Activated T-cell treated with anti-CD3 and anti-CD28 coated beads, Interleukin-2, amount 50 U/mL, for 72 hours (primary cell): ENCODE data around the gene DIS3L2. TPM values are rescaled to one million over a fixed set of nuclear protein-coding genes. Genes with fewer than 3 reads are reported as not detected.
"Not testable (repeated sequence)": the region's sequence is repeated elsewhere in the genome, so short reads cannot be mapped to it uniquely, and the experiment has no call there.

Experiments used
- ATAC-seq, 2 donors: fragments of 150-1000 bp; cut with Tn5 transposase; replicated peaks in 1 of 2; 2 replicates each; pipeline ENCODE4 v1.10.0; 2021; ENCODE audit warnings: moderate library complexity in 2 of 2, mild to moderate bottlenecking in 1 of 2
- DNase-seq, 2 donors: peaks; one replicate each; pipeline ENCODE4 v3.0.0; 2021 to 2022; ENCODE audit warnings: mixed read lengths in 1 of 2
- H3K27ac Mint-ChIP-seq: one replicate; pipeline ENCODE4 v1.8.0; 2022; ENCODE audit warnings: mild to moderate bottlenecking, moderate library complexity, mixed read lengths
- H3K27me3 Mint-ChIP-seq: one replicate; pipeline ENCODE4 v1.8.0; 2022; ENCODE audit warnings: low read depth, mixed read lengths
- H3K36me3 Mint-ChIP-seq, 2 donors: one replicate each; pipeline ENCODE4 v1.8.0; 2022; ENCODE audit warnings: mixed read lengths in 2 of 2, mild to moderate bottlenecking in 1 of 2; ENCODE audit not compliant: insufficient read depth in 2 of 2
- H3K4me1 Mint-ChIP-seq: one replicate; pipeline ENCODE4 v1.8.0; 2022; ENCODE audit warnings: low read depth, mixed read lengths
- H3K4me3 Mint-ChIP-seq, 2 donors: one replicate each; pipeline ENCODE4 v1.8.0; 2022; ENCODE audit warnings: mild to moderate bottlenecking in 2 of 2, mixed read lengths in 2 of 2, moderate library complexity in 2 of 2
- H3K9me3 Mint-ChIP-seq, 2 donors: one replicate each; pipeline ENCODE4 v1.8.0; 2022; ENCODE audit warnings: mixed read lengths in 2 of 2
- total RNA-seq, 2 donors: library from RNA; stranded (reverse); gene quantifications; one replicate each; pipeline ENCODE4 v1.2.3, GENCODE V29; 2022

Gene DIS3L2
- total RNA-seq, 2 donors from 2014 or later = 28.8 to 38.3 TPM

DNA sequence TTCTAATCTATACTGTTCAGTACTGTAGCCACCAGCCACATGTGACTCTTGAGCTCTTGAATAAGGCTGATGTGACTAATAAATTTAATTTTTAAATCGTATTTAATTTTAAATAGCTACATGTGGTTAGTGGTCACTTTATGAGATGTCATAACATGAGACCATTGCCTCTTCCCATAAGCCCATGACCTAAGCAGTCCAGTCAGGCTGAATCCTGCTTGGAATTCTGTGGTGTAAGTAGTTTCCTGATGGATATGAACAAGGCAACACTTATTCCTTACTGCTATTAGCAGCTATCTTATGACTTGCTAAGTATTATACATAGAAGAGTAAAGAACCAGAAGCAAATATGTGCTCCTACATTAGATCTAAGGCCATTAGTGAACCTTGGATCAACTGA is 150.0 kb downstream of the DIS3L2 start:
- peaks cover 15% of the 10 kb centered on the region for H3K4me1 Mint-ChIP-seq
- H3K4me3 Mint-ChIP-seq = no peak overlapping the region
- no peak overlapping the region for H3K27ac Mint-ChIP-seq
- peaks cover 3% of the 10 kb centered on the region in 2 donors for H3K36me3 Mint-ChIP-seq
- H3K27me3 Mint-ChIP-seq = no peaks in the 10 kb centered on the region
- H3K9me3 Mint-ChIP-seq = peaks cover 0 to 3% of the 10 kb centered on the region in 2 donors
- ATAC-seq (no peak), DNase-seq (no peak)

GRCh38 chr2:232113821-232114220 is 152.3 kb downstream of the DIS3L2 start:
- no peak overlapping the region for H3K4me3 Mint-ChIP-seq
- H3K27me3 Mint-ChIP-seq = no peaks in the 10 kb centered on the region
- ATAC-seq (peak in 1 of 2 donors; percentile 45), DNase-seq (peak in 1 of 2 donors; percentile 6)
- H3K9me3 Mint-ChIP-seq = peaks cover 0 to 3% of the 10 kb centered on the region in 2 donors
- no peak overlapping the region for H3K27ac Mint-ChIP-seq
- peaks cover 3% of the 10 kb centered on the region in 2 donors for H3K36me3 Mint-ChIP-seq
- H3K4me1 Mint-ChIP-seq = peaks cover 24% of the 10 kb centered on the region

DNA sequence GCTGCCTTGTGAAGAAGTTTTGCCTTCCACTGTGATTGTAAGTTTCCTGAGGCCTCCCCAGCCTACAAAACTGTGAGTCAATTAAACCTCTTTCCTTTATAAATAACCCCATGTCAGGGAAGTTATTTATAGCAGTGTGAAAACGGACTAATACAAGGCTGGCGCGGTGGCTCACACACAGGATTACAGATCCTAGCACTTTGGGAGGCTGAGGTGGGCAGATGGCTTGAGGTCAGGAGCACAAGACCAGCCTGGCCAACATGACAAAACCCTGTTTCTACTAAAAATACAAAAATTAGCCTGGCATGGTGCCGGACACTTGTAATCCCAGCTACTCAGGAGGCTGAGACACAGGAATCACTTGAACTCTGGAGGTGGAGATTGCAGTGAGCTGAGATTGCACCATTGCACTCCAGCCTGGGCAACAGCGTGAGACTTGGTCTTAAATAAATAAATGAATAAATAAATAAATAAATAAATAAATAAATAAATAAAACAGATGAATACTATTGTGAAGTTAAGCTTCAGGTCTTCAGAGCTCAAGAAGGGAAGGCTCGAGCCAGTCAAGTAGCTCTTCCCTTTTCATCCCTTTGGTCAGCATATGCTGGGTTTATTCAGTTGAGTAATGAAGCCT is 154.3 kb downstream of the DIS3L2 start:
- not testable (repeated sequence) for H3K27me3 Mint-ChIP-seq, H3K9me3 Mint-ChIP-seq, H3K4me3 Mint-ChIP-seq, H3K27ac Mint-ChIP-seq, ATAC-seq, H3K36me3 Mint-ChIP-seq, DNase-seq
- peaks cover 24% of the 10 kb centered on the region for H3K4me1 Mint-ChIP-seq

DNA sequence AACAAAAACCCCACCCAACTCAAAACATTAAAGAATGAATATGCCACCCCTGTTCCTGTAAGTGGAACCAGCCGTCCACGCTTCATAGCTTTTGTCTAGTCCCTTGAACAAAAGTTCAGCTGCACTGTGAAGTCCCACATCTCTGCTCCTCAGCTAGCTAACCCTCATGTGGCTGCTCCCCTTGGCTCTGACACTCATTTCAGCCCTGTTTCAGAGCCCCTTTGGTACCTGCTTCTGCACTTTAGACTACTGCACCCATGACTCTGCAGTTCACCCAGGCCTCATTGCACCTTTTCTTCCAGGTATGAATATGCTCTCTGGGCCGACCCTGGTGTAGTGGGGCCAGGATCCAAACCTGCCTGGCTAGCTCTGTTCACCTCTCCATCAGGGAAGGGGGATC is 155.3 kb downstream of the DIS3L2 start:
- H3K36me3 Mint-ChIP-seq = peaks cover 3% of the 10 kb centered on the region in 2 donors
- DNase-seq (no peak), ATAC-seq (no peak)
- H3K27me3 Mint-ChIP-seq = no peaks in the 10 kb centered on the region
- peaks cover 0 to 3% of the 10 kb centered on the region in 2 donors for H3K9me3 Mint-ChIP-seq
- H3K4me3 Mint-ChIP-seq = no peak overlapping the region
- no peak overlapping the region for H3K27ac Mint-ChIP-seq
- peaks cover 24% of the 10 kb centered on the region for H3K4me1 Mint-ChIP-seq

DNA sequence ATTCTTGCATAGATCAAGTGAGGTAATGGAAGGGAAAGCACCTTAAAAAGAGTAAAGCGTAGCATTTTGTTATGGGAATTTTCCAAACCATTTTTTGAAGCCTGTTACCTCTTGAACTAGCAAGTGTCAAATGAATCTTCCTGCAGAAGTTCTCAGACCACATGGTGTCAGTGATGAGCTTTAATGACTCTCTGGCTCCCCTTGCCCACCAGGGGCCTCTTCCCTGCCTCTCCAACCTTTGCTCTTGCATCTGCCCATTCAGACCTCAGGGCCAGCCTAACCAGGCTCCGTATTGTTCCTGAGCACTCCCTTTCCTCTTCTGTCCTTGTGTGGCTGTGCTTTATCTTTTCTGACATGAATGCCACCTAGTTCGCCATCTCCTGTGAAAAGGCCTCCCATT is 155.9 kb downstream of the DIS3L2 start:
- H3K9me3 Mint-ChIP-seq = peaks cover 0 to 3% of the 10 kb centered on the region in 2 donors
- H3K4me1 Mint-ChIP-seq = peaks cover 24% of the 10 kb centered on the region
- DNase-seq (no peak), ATAC-seq (peak in 1 of 2 donors; percentile 23)
- peaks cover 3% of the 10 kb centered on the region in 2 donors for H3K36me3 Mint-ChIP-seq
- no peak overlapping the region for H3K4me3 Mint-ChIP-seq
- no peaks in the 10 kb centered on the region for H3K27me3 Mint-ChIP-seq
- no peak overlapping the region for H3K27ac Mint-ChIP-seq

DNA sequence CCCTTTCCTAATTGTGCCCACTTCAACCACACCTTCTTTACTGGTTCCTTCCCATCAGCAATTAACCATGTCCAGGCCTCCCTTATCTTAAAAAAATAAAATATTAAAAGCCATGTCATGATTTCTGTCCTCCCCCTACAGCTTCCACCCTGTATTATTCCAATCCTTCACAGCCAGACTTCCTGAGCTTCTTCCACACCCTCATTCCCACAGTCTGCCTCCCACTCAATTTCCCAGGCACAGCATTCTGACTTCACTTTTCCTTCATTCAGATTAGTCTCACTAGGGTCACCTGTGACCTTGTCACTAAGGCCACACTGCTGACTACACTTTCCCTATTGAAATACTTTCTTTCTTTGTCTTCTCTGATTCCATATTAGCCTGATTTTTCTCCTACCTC is 159.4 kb downstream of the DIS3L2 start:
- Mint-ChIP-seq H3K36me3 (no peaks in the 10 kb centered on the region), H3K27me3 (no peaks in the 10 kb centered on the region), H3K4me3 (no peak overlapping the region), H3K9me3 (no peaks in the 10 kb centered on the region), H3K27ac (no peak overlapping the region), H3K4me1 (peaks cover 9% of the 10 kb centered on the region)
- no peak for DNase-seq
- ATAC-seq = no peak

DNA sequence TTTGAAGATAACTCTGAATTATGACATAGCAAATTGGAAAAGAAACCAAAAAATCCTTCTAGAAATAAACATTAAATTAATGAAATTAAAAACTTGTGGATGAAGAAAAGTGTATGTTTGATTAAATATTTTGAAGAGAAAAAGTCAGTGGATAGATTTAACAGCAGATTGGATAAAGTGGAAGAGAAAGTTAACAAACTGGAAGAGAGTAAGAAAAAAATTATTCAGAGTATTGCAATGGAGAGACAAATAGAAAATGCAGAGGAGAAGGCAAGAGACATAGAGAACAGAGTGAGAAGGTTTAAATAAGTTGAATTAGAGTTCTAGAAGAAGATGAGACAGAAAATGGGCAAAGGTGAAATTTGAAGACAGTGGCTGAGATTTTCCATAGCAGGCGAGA is 162.8 kb downstream of the DIS3L2 start:
- DNase-seq (no peak), ATAC-seq (no peak)
- no peaks in the 10 kb centered on the region for H3K36me3 Mint-ChIP-seq
- H3K4me1 Mint-ChIP-seq = no peaks in the 10 kb centered on the region
- H3K27me3 Mint-ChIP-seq = no peaks in the 10 kb centered on the region
- no peak overlapping the region for H3K4me3 Mint-ChIP-seq
- H3K27ac Mint-ChIP-seq = no peak overlapping the region
- no peaks in the 10 kb centered on the region for H3K9me3 Mint-ChIP-seq

DNA sequence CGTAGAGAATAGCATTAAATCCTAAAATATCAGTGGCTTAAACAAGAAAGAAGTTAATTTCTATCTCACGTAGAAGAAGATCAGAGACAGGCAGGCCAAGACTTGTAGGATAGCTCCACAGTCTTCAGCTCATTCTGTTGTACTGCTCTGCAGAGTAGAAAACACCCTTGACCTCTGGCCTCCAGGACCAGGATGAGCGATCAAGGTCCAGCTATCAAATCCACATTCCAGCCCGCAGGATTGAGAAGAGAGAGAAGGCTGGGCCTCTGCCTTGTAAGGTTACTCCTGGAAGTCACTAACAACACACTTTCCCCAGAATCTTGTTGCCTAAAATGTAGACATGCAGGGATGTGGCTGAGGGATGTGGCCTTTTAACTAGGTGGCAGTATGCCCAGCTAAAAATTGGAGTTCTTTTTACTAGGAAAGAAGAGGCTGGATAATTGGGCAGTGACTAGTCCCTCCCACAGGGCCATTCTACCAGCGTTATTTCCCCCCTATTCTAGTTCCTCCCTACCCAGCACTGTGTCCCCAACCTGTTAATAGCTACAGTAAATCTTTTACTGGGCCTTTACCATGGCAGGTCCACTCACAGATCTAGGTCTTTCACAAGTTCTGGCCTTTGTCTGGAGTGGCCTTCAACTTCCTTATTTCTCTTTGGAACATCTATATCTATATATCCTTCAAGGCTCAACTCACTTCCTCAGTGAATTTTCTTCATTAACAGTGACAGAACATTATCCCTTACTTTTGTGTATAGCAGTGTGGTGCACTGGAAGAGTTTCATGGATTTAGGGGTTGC is 165.0 kb downstream of the DIS3L2 start:
- no peaks in the 10 kb centered on the region for H3K4me1 Mint-ChIP-seq
- H3K4me3 Mint-ChIP-seq = no peak overlapping the region
- ATAC-seq (no peak), DNase-seq (no peak)
- H3K27ac Mint-ChIP-seq = no peak overlapping the region
- H3K36me3 Mint-ChIP-seq = no peaks in the 10 kb centered on the region
- H3K27me3 Mint-ChIP-seq = no peaks in the 10 kb centered on the region
- no peaks in the 10 kb centered on the region for H3K9me3 Mint-ChIP-seq

DNA sequence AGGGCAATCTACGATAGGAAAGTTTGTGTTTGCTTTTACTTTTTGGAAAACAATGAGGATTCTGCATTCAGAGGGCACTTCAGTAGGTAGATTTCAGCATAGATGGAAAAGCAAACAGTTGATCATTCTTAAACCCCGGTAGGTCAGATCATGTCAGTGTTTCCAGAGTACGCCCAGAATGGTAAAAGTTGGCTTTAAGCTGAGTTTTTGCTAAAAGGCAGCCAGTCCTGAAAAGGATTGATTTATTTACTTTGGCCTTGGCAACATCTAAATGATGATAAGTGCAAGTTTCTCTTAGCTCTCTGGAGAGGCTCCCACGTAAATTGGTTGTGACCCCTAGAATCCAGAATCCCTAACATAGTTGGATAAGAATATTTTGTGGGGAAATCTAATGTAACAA is 168.0 kb downstream of the DIS3L2 start:
- peaks cover 0 to 1% of the 10 kb centered on the region in 2 donors for H3K36me3 Mint-ChIP-seq
- no peak overlapping the region for H3K27ac Mint-ChIP-seq
- H3K4me1 Mint-ChIP-seq = no peaks in the 10 kb centered on the region
- no peaks in the 10 kb centered on the region for H3K27me3 Mint-ChIP-seq
- no peaks in the 10 kb centered on the region for H3K9me3 Mint-ChIP-seq
- no peak overlapping the region for H3K4me3 Mint-ChIP-seq
- DNase-seq (no peak), ATAC-seq (no peak)

DNA sequence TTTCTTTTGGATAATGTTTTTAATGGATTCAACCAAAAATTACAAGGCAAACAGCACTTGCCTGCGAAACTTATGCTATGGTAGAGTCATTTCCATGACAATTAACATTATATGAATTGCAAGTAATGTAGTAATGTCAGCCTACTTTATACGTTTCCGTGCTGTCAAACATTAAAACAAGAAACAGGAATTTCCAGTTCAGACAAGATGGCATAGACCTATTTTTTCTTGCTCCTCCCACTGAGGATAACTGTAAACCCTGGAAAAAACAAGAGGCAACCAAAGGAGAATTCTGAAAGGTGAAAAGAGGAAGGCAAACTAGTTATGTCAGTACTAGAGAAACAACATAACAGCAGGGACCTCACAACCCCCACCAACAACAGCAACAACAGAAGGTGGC is 170.7 kb downstream of the DIS3L2 start:
- H3K4me3 Mint-ChIP-seq = no peak overlapping the region
- DNase-seq (no peak), ATAC-seq (no peak)

GRCh38 chr2:232133078-232133477 is 171.6 kb downstream of the DIS3L2 start:
- H3K27ac Mint-ChIP-seq = no peak overlapping the region
- no peak overlapping the region for H3K4me3 Mint-ChIP-seq
- no peaks in the 10 kb centered on the region for H3K9me3 Mint-ChIP-seq
- peaks cover 13% of the 10 kb centered on the region for H3K4me1 Mint-ChIP-seq
- peaks cover 0 to 1% of the 10 kb centered on the region in 2 donors for H3K36me3 Mint-ChIP-seq
- no peak for ATAC-seq
- DNase-seq = no peak
- H3K27me3 Mint-ChIP-seq = no peaks in the 10 kb centered on the region

More for the DNA sequence above, 170.7 kb downstream of the DIS3L2 start:
- H3K27ac Mint-ChIP-seq = no peak overlapping the region
- peaks cover 8% of the 10 kb centered on the region for H3K4me1 Mint-ChIP-seq
- H3K36me3 Mint-ChIP-seq = peaks cover 0 to 1% of the 10 kb centered on the region in 2 donors
- no peaks in the 10 kb centered on the region for H3K9me3 Mint-ChIP-seq
- no peaks in the 10 kb centered on the region for H3K27me3 Mint-ChIP-seq

GRCh38 chr2:232134939-232135338 is 173.4 kb downstream of the DIS3L2 start:
- no peak overlapping the region for H3K27ac Mint-ChIP-seq
- no peak overlapping the region for H3K4me3 Mint-ChIP-seq
- H3K36me3 Mint-ChIP-seq = peaks cover 0 to 3% of the 10 kb centered on the region in 2 donors
- DNase-seq = no peak
- peaks cover 26% of the 10 kb centered on the region for H3K4me1 Mint-ChIP-seq
- H3K27me3 Mint-ChIP-seq = no peaks in the 10 kb centered on the region
- no peaks in the 10 kb centered on the region for H3K9me3 Mint-ChIP-seq
- no peak for ATAC-seq

GRCh38 chr2:232137356-232138147 is 176.0 kb downstream of the DIS3L2 start:
- H3K27ac Mint-ChIP-seq = no peak overlapping the region
- peaks cover 0 to 2% of the 10 kb centered on the region in 2 donors for H3K36me3 Mint-ChIP-seq
- no peaks in the 10 kb centered on the region for H3K27me3 Mint-ChIP-seq
- H3K9me3 Mint-ChIP-seq = no peaks in the 10 kb centered on the region
- no peak for DNase-seq
- no peak for ATAC-seq
- H3K4me1 Mint-ChIP-seq = peaks cover 26% of the 10 kb centered on the region
- no peak overlapping the region for H3K4me3 Mint-ChIP-seq
